Lower leg skin (tissue), 4 donors: ENCODE results near the gene SUPT20HL1. TPM values are rescaled to one million over a fixed set of nuclear protein-coding genes. Genes with fewer than 3 reads are reported as not detected.

ENCODE experiments used
- DNase-seq, 2 donors: peaks; one replicate each; pipeline ENCODE4 v3.0.0-alpha.2; 2019; ENCODE audit warnings: low spot score in 2 of 2
- H3K4me3 ChIP-seq: fragments of 200-600 bp; sonication (generic); 2 replicates; pipeline ENCODE4 v1.5.1; 2017; ENCODE audit warnings: mild to moderate bottlenecking, low read depth; ENCODE audit not compliant: poor library complexity, severe bottlenecking
- CTCF ChIP-seq, 3 donors: fragments of 450-650 bp; IDR thresholded peaks; one replicate each; pipeline ENCODE4 v1.5.1; 2016; ENCODE audit warnings: antibody characterized with exemption in 3 of 3, mild to moderate bottlenecking in 3 of 3, moderate library complexity in 2 of 3
- POLR2A ChIP-seq, 2 donors: fragments of 450-650 bp; IDR thresholded peaks; one replicate each; pipeline ENCODE4 v1.6.1; 2016 to 2017; ENCODE audit warnings: antibody characterized with exemption in 2 of 2, mild to moderate bottlenecking in 1 of 2, moderate library complexity in 1 of 2
- WGBS, 2 donors: methylation state at CpG; one replicate each; pipeline ENCODE4 v1.1.5; 2018; 5-methylcytosine and 5-hydroxymethylcytosine counted together
- intact Hi-C: fragments of 100-400 bp; cut with DNase I; formaldehyde crosslinking; loops from one replicate; pipeline ENCODE4 v1.15.0; 2023; ENCODE audit warnings: low total_unique reads
- total RNA-seq, 4 donors: library from RNA; depleted of rRNA; stranded (reverse); fragments of >200 nt; gene quantifications; one replicate each; pipeline ENCODE4 v1.1.0, GENCODE V29; 2016

The SUPT20HL1 gene
- total RNA-seq, 4 donors from 2014 or later = not detected

- TF ChIP-seq POLR2A (IDR thresholded peaks at IDR 0.05) = no peak
- no peak for TF ChIP-seq CTCF (IDR thresholded peaks at IDR 0.05)
- 39 to 73% methylated on average over 1 of the region's 1 CpG for WGBS, 2 donors
- no peak for DNase-seq
- H3K4me3 ChIP-seq = no peak overlapping the region
- intact Hi-C loops = no loop called here
These were observed 9.4 kb downstream of the SUPT20HL1 start for GRCh38 chrX:24369816-24370215.

GRCh38 chrX:24371391-24371972, 11.0 kb downstream of the SUPT20HL1 start:
- no peak overlapping the region for H3K4me3 ChIP-seq
- TF ChIP-seq CTCF (IDR thresholded peaks at IDR 0.05) (no peak), POLR2A (IDR thresholded peaks at IDR 0.05) (no peak)
- 10 to 11% methylated on average over 12 to 14 of the region's 14 CpGs for WGBS, 2 donors
- intact Hi-C loops = no loop called here
- peak in 1 of 2 donors; percentile 31 for DNase-seq

GRCh38 chrX:24372021-24372763, 11.8 kb downstream of the SUPT20HL1 start:
- 63 to 71% methylated on average over 26 to 29 of the region's 29 CpGs for WGBS, 2 donors

GRCh38 chrX:24375600-24376131, 15.2 kb downstream of the SUPT20HL1 start:
- no peak for TF ChIP-seq CTCF (IDR thresholded peaks at IDR 0.05)
- TF ChIP-seq POLR2A (IDR thresholded peaks at IDR 0.05) = no peak
- intact Hi-C loops = no loop called here
- no peak for DNase-seq
- 59 to 75% methylated on average over 2 to 12 of the region's 12 CpGs for WGBS, 2 donors
- no peak overlapping the region for H3K4me3 ChIP-seq

More at GRCh38 chrX:24372021-24372763, 11.8 kb downstream of the SUPT20HL1 start:
- no peak overlapping the region for H3K4me3 ChIP-seq
- no peak for DNase-seq
- TF ChIP-seq POLR2A (IDR thresholded peaks at IDR 0.05) = no peak
- TF ChIP-seq CTCF (IDR thresholded peaks at IDR 0.05) = no peak
- intact Hi-C loops = no loop called here

- no peak overlapping the region for H3K4me3 ChIP-seq
- TF ChIP-seq CTCF (IDR thresholded peaks at IDR 0.05) (no peak), POLR2A (IDR thresholded peaks at IDR 0.05) (no peak)
- WGBS, 2 donors = 77 to 94% methylated on average over 3 of the region's 3 CpGs
- no peak for DNase-seq
- intact Hi-C loops = no loop called here
These were observed 16.0 kb downstream of the SUPT20HL1 start for GRCh38 chrX:24376403-24376802.
